K562 (cell line): ENCODE results near the gene RNU6-7. TPM values are rescaled to one million over a fixed set of nuclear protein-coding genes. Genes with fewer than 3 reads are reported as not detected.

Experiments used
- ATAC-seq: fragments of 200-7000 bp; cut with Tn5 transposase; 3 replicates; pipeline ENCODE4 v1.9.1; 2020; ENCODE audit warnings: moderate library complexity
- BruUV-seq: library from RNA; stranded (reverse); fragments of 400-500 nt; replicated peaks from 2 replicates; lab custom pipeline; 2021; lab: Mats Ljungman, UMichigan
- CTCF ChIA-PET: fragments of 300-600 bp; formaldehyde crosslinking; extraction: SDS; loops from one replicate; lab custom pipeline; 2021; ENCODE audit warnings: low intra/inter-chr PET ratio; lab: Yijun Ruan, JAX
- POLR2A ChIA-PET: fragments of 300-600, 350-650 bp; sonication (Branson Sonifier 250); formaldehyde crosslinking; extraction: SDS; loops from one replicate; lab custom pipeline; 2021; ENCODE audit warnings: antibody characterized with exemption, inconsistent platforms; lab: Yijun Ruan, JAX
- DNase-seq, 4 experiments: peaks; one replicate each; pipeline versions ENCODE4 v3.0.0 to v3.0.0-alpha.2; 2011 to 2018; ENCODE audit warnings: low spot score in 3 of 4, mixed read lengths in 3 of 4; ENCODE audit errors: extremely low read depth in 1 of 4
- FAIRE-seq: peaks from 2 replicates; lab custom pipeline; 2011; peaks lifted over from hg19 to GRCh38; lab: Jason Lieb, UNC
- H2AFZ ChIP-seq: 2 replicates; pipeline ENCODE4 v1.6.0; 2011; ENCODE audit warnings: low read depth, low read length, control low read depth, inconsistent platforms
- H3K27ac ChIP-seq: fragments of 200-600 bp; 3 replicates; pipeline ENCODE4 v1.8.0; 2011; ENCODE audit warnings: low read depth, mild to moderate bottlenecking, control low read depth, inconsistent platforms, low read length, moderate library complexity, mixed read lengths; ENCODE audit errors: extremely low read depth
- H3K27me3 ChIP-seq, 2 experiments: fragments of 300-600 bp in 1 of 2; 2 replicates in 1 of 2; 3 replicates in 1 of 2; pipeline versions ENCODE4 v1.6.0 to v1.8.0; 2011; ENCODE audit warnings: inconsistent platforms in 2 of 2, low read length in 2 of 2, mild to moderate bottlenecking in 1 of 2, mixed read lengths in 1 of 2, moderate library complexity in 1 of 2; ENCODE audit not compliant: control insufficient read depth in 2 of 2, insufficient read depth in 2 of 2
- H3K36me3 ChIP-seq: fragments of 300-600 bp; 3 replicates; pipeline ENCODE4 v1.8.0; 2011; ENCODE audit warnings: mild to moderate bottlenecking, low read length, inconsistent platforms; ENCODE audit not compliant: control insufficient read depth, insufficient read depth
- H3K4me1 ChIP-seq, 2 experiments: fragments of 200-600 bp in 1 of 2; replicated peaks in 1 of 2; 2 replicates in 1 of 2; 3 replicates in 1 of 2; pipeline versions ENCODE4 v1.5.1 to v1.8.0; 2011; ENCODE audit warnings: inconsistent platforms in 2 of 2, low read length in 2 of 2, mild to moderate bottlenecking in 1 of 2, mixed read lengths in 1 of 2, moderate library complexity in 1 of 2; ENCODE audit not compliant: control insufficient read depth in 2 of 2, insufficient read depth in 2 of 2
- H3K4me2 ChIP-seq: 2 replicates; pipeline ENCODE4 v1.6.1; 2011; ENCODE audit warnings: low read length, control low read depth, inconsistent platforms, mixed read lengths; ENCODE audit not compliant: insufficient read depth
- H3K4me3 ChIP-seq: fragments of 200-600 bp; sonication (generic), shearing (Covaris generic); 2 replicates; pipeline ENCODE4 v1.5.1; 2016; ENCODE audit warnings: control low read depth, inconsistent platforms
- H3K79me2 ChIP-seq: fragments of 200-600 bp; 3 replicates; pipeline ENCODE4 v1.8.0; 2011; ENCODE audit warnings: low read length, inconsistent platforms; ENCODE audit not compliant: control insufficient read depth, insufficient read depth
- H3K9ac ChIP-seq, 2 experiments: 2 replicates each; pipeline versions ENCODE4 v1.6.0 to v1.6.1; 2011; ENCODE audit warnings: low read depth in 2 of 2, low read length in 2 of 2, control low read depth in 1 of 2, inconsistent platforms in 1 of 2, mild to moderate bottlenecking in 1 of 2, mixed read lengths in 1 of 2; ENCODE audit not compliant: insufficient read depth in 1 of 2
- H3K9me1 ChIP-seq: one replicate; pipeline ENCODE4 v1.6.0; 2011; ENCODE audit warnings: inconsistent platforms, mild to moderate bottlenecking, low read length, moderate library complexity; ENCODE audit not compliant: control insufficient read depth, insufficient read depth
- H3K9me3 ChIP-seq: replicated peaks from 2 replicates; pipeline ENCODE4 v1.5.1; 2011; ENCODE audit warnings: low read depth, low read length, inconsistent platforms; ENCODE audit not compliant: control insufficient read depth, insufficient read depth
- H4K20me1 ChIP-seq: replicated peaks from 2 replicates; pipeline ENCODE4 v1.6.1; 2011; ENCODE audit warnings: low read length, inconsistent platforms, mixed read lengths; ENCODE audit not compliant: control insufficient read depth, insufficient read depth
- ELF2 ChIP-seq: fragments of 250-450 bp; sonication (Bioruptor Pico); IDR thresholded peaks from 2 replicates; pipeline ENCODE4 v1.5.0; 2021; ENCODE audit warnings: mild to moderate bottlenecking
- POLR2A ChIP-seq: fragments of 450-650 bp; conservative IDR thresholded peaks from 2 replicates; pipeline ENCODE4 v1.6.1; 2016
- POLR3G ChIP-seq: IDR thresholded peaks from 2 replicates; pipeline ENCODE4 v1.6.1; 2011; ENCODE audit not compliant: insufficient read length, insufficient replicate concordance; ENCODE audit errors: extremely low read depth
- RAD21 ChIP-seq, 2 experiments: fragments of 250-450 bp in 1 of 2; fragments of 450-650 bp in 1 of 2; sonication (Bioruptor Pico) in 1 of 2; formaldehyde crosslinking in 1 of 2; IDR thresholded peaks in 1 of 2; conservative IDR thresholded peaks in 1 of 2; 2 replicates each; pipeline versions ENCODE4 v1.4.0 to v1.8.0; 2020 to 2022; ENCODE audit warnings: mild to moderate bottlenecking in 2 of 2, moderate library complexity in 1 of 2
- SPI1 ChIP-seq: IDR thresholded peaks from 2 replicates; pipeline ENCODE4 v1.6.1; 2011; ENCODE audit warnings: low read depth, low read length, control low read depth, borderline replicate concordance
- TRIM24 ChIP-seq, 2 experiments: fragments of 450-650 bp; IDR thresholded peaks; 2 replicates each; pipeline ENCODE4 v1.6.1; 2016
- WGBS: fragments of 100-300 bp; shearing (Covaris generic); methylation state at CpG from one replicate; pipeline ENCODE4 v1.1.6; 2016; ENCODE audit warnings: low coverage, mixed read lengths; ENCODE audit not compliant: insufficient coverage; ENCODE audit errors: missing lambda C conversion rate; 5-methylcytosine and 5-hydroxymethylcytosine counted together
- in situ Hi-C: fragments of 300-500 bp; cut with MboI; formaldehyde crosslinking; loops from 4 replicates; pipeline ENCODE4 v1.15.0; 2018; ENCODE audit warnings: inconsistent platforms, mixed read lengths
- intact Hi-C: fragments of 100-400 bp; cut with micrococcal nuclease; formaldehyde crosslinking; loops from 2 replicates; pipeline ENCODE4 v1.14.2; 2022
- polyA plus RNA-seq, 8 experiments: library from polyadenylated mRNA; depleted of rRNA in 4 of 8; stranded (reverse) in 5 of 8; unstranded in 3 of 8; fragments of >200 nt; fragmentation: Nextera tagmentation in 2 of 8; fragmentation: Illumina TruSeq in 1 of 8; extraction: Ambion mirVana in 2 of 8; extraction: Trizol in 1 of 8; gene quantifications; 2 replicates each; pipeline versions ENCODE4 v1.2.1 to v1.2.3, GENCODE V29; 2011 to 2014; ENCODE audit warnings: inconsistent platforms in 1 of 8, missing spikeins in 1 of 8
- total RNA-seq, 7 experiments: library from RNA; depleted of rRNA in 6 of 7; stranded (reverse); fragments of >200 nt in 6 of 7; fragmentation: Illumina TruSeq in 2 of 7; extraction: Trizol in 2 of 7; gene quantifications; 2 replicates each; pipeline versions ENCODE4 v1.2.1 to v1.2.3, GENCODE V29; 2011 to 2021; ENCODE audit warnings: low replicate concordance in 1 of 7
- TF ChIP-seq, protein P1 (sequence below): fragments of 450-650 bp; IDR thresholded peaks from 2 replicates; pipeline ENCODE4 v1.6.1; 2016; ENCODE audit warnings: antibody characterized with exemption
- TF ChIP-seq, protein P2 (sequence below): fragments of 250-450 bp; sonication (Bioruptor Pico); IDR thresholded peaks from 2 replicates; pipeline ENCODE4 v1.5.0; 2020; ENCODE audit warnings: mild to moderate bottlenecking, borderline replicate concordance

RNU6-7 gene
- total and polyA plus RNA-seq, 9 of the 15 experiments (the other 6 are each of a cell fraction or from before 2014, with no cell fraction given), result not detected

DNA sequence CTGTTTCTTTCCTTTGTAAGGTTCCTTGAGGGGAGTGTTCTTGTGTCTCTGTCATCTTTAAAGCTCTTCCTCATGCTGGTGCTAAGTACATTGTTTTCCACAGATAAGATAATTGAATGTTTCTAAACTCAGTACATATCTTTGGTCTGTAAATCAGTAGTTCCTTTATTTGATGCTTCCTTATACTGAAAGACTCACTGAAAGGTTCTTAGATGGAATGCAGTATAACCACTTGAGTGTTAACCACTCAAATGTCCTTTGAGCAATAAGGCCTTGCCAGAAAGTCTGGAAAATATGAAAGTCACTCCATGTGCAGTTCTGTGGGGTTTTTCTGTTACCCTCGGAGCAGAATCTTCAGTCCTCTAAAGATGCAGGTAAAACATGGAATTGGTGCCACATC, 24.2 kb downstream of the RNU6-7 start:
- no peaks in the 10 kb centered on the region for H3K36me3 ChIP-seq
- DNase-seq (no peak), ATAC-seq (no peak), FAIRE-seq (no peak)
- no peak overlapping the region for H3K9ac ChIP-seq
- no peaks in the 10 kb centered on the region for H4K20me1 ChIP-seq
- no peaks in the 10 kb centered on the region for H3K27me3 ChIP-seq
- H3K4me3 ChIP-seq, result no peak overlapping the region
- 10% methylated on average over 1 of the region's 1 CpG for WGBS
- H2AFZ ChIP-seq, result no peak overlapping the region
- no peaks in the 10 kb centered on the region for H3K9me1 ChIP-seq
- no peak overlapping the region for H3K27ac ChIP-seq
- ChIA-PET CTCF (no interaction called here), POLR2A (no interaction called here)
- in situ Hi-C loops, result no loop called here
- no TSS peak for BruUV-seq
- no peaks in the 10 kb centered on the region for H3K4me1 ChIP-seq
- no peak overlapping the region for H3K4me2 ChIP-seq
- intact Hi-C loops, result no loop called here
- TF ChIP-seq POLR2A (no peak), TRIM24 (IDR thresholded peaks at IDR 0.05) (no peak), ELF2 (CRISPR knock-in tag) (no peak), POLR3G (no peak), SPI1 (no peak)
- TF ChIP-seq, protein P1, sequence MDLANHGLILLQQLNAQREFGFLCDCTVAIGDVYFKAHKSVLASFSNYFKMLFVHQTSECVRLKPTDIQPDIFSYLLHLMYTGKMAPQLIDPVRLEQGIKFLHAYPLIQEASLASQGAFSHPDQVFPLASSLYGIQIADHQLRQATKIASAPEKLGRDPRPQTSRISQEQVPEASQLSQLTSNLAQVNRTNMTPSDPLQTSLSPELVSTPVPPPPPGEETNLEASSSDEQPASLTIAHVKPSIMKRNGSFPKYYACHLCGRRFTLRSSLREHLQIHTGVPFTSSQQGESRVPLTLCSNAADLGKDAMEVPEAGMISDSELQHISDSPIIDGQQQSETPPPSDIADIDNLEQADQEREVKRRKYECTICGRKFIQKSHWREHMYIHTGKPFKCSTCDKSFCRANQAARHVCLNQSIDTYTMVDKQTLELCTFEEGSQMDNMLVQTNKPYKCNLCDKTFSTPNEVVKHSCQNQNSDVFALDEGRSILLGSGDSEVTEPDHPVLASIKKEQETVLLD, result no peak
- no peaks in the 10 kb centered on the region for H3K9me3 ChIP-seq
- H3K79me2 ChIP-seq, result no peaks in the 10 kb centered on the region

DNA sequence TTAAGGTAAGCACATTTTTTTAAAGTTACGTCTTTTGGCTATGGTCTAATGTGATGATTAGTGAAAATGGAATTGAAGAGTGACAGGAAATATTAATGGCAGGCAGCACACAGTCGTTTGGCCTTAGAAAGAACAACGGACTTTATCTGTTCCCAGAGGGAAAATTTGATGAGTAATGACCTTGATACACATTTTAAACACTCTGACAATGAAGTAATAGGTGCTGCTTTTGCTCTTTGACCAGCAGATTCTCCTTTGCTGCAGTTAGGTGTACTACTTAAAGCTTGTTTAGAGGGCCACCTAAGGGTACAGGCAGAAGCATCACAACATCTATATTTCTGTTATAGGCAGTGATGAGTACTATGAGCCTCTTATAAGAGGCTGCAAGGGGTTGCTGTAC, 28.3 kb downstream of the RNU6-7 start:
- BruUV-seq, result no TSS peak
- Histone ChIP-seq H3K36me3 (no peaks in the 10 kb centered on the region), H3K4me3 (no peak overlapping the region), H3K27ac (no peak overlapping the region), H3K9me3 (no peaks in the 10 kb centered on the region), H4K20me1 (no peaks in the 10 kb centered on the region), H3K79me2 (no peaks in the 10 kb centered on the region), H3K9ac (no peak overlapping the region), H2AFZ (no peak overlapping the region), H3K9me1 (no peaks in the 10 kb centered on the region), H3K27me3 (no peaks in the 10 kb centered on the region), H3K4me1 (no peaks in the 10 kb centered on the region), H3K4me2 (no peak overlapping the region)
- WGBS, result 15% methylated on average over 3 of the region's 3 CpGs
- no peak for FAIRE-seq
- ChIA-PET CTCF (no interaction called here), POLR2A (no interaction called here)
- ATAC-seq, result no peak
- no peak for DNase-seq
- TF ChIP-seq, protein P2, sequence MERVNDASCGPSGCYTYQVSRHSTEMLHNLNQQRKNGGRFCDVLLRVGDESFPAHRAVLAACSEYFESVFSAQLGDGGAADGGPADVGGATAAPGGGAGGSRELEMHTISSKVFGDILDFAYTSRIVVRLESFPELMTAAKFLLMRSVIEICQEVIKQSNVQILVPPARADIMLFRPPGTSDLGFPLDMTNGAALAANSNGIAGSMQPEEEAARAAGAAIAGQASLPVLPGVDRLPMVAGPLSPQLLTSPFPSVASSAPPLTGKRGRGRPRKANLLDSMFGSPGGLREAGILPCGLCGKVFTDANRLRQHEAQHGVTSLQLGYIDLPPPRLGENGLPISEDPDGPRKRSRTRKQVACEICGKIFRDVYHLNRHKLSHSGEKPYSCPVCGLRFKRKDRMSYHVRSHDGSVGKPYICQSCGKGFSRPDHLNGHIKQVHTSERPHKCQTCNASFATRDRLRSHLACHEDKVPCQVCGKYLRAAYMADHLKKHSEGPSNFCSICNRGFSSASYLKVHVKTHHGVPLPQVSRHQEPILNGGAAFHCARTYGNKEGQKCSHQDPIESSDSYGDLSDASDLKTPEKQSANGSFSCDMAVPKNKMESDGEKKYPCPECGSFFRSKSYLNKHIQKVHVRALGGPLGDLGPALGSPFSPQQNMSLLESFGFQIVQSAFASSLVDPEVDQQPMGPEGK (CRISPR knock-in tag), result no peak
- TF ChIP-seq RAD21 (CRISPR knock-in tag; conservative IDR thresholded peaks at IDR 0.05 in 1 of 2, IDR thresholded peaks at IDR 0.05 in 1 of 2), result peak in 1 of 2 experiments; percentile 29; a peak in 2 of 4 replicates
- in situ Hi-C loops, result no loop called here
- intact Hi-C loops, result no loop called here
